Measurements from ENCODE around the gene RAI1.

GRCh38 chr17:17848311-17849082 lies 167.2 kb downstream of the RAI1 start:
- TF ChIP-seq POLR2A (IDR thresholded peaks at IDR 0.05; ENCODE audit: low read depth, low read length) (no peak), TAF1 (IDR thresholded peaks at IDR 0.05; ENCODE audit: borderline replicate concordance, low read depth, low read length) (no peak)
